Hindlimb muscle (tissue), 1 donor: ENCODE measurements around the gene TBPL1. TPM values are rescaled to one million over a fixed set of nuclear protein-coding genes. Genes with fewer than 3 reads are reported as not detected.

Experiments used
- DNase-seq: peaks from one replicate; pipeline ENCODE4 v3.0.0-alpha.2; 2013
- polyA plus RNA-seq: library from polyadenylated mRNA; unstranded; fragments of 120-200 nt; gene quantifications from one replicate; pipeline ENCODE4 v1.2.1, GENCODE V29; 2013; ENCODE audit not compliant: insufficient read length

TBPL1 gene
- polyA plus RNA-seq, 1 donor = 18.5 TPM

GRCh38 chr6:134007077-134007476 lies 54.1 kb downstream of the TBPL1 start:
- DNase-seq = no peak

- no peak for DNase-seq
Observed at GRCh38 chr6:134009876-134010275, 56.9 kb downstream of the TBPL1 start.

- DNase-seq = no peak
Observed at GRCh38 chr6:134010400-134010799, 57.4 kb downstream of the TBPL1 start.

- DNase-seq = no peak
Observed at GRCh38 chr6:134010974-134011373, 58.0 kb downstream of the TBPL1 start.

- no peak for DNase-seq
Observed at GRCh38 chr6:134014588-134015137, 61.6 kb downstream of the TBPL1 start.

- DNase-seq = no peak
Observed at GRCh38 chr6:134015719-134016557, 62.9 kb downstream of the TBPL1 start.

- no peak for DNase-seq
Observed at GRCh38 chr6:134016558-134016814, 63.5 kb downstream of the TBPL1 start.

GRCh38 chr6:134020071-134020470 lies 67.0 kb downstream of the TBPL1 start:
- DNase-seq = no peak

- no peak for DNase-seq
Observed at GRCh38 chr6:134020543-134020942, 67.5 kb downstream of the TBPL1 start.

GRCh38 chr6:134020968-134021367 lies 67.9 kb downstream of the TBPL1 start:
- DNase-seq = no peak

GRCh38 chr6:134021396-134022122 lies 68.5 kb downstream of the TBPL1 start:
- DNase-seq = no peak

- no peak for DNase-seq
Observed at GRCh38 chr6:134022650-134023049, 69.6 kb downstream of the TBPL1 start.

GRCh38 chr6:134026597-134026996 lies 73.6 kb downstream of the TBPL1 start:
- DNase-seq = no peak

- no peak for DNase-seq
Observed at GRCh38 chr6:134028438-134028837, 75.4 kb downstream of the TBPL1 start.

GRCh38 chr6:134029495-134030455 lies 76.8 kb downstream of the TBPL1 start:
- DNase-seq = no peak

GRCh38 chr6:134031696-134032255 lies 78.8 kb downstream of the TBPL1 start:
- no peak for DNase-seq

- DNase-seq = no peak
Observed at GRCh38 chr6:134034478-134034877, 81.5 kb downstream of the TBPL1 start.

GRCh38 chr6:134034961-134035822 lies 82.2 kb downstream of the TBPL1 start:
- DNase-seq = no peak

- DNase-seq = no peak
Observed at GRCh38 chr6:134035823-134036296, 82.8 kb downstream of the TBPL1 start.

GRCh38 chr6:134039116-134039515 lies 86.1 kb downstream of the TBPL1 start:
- DNase-seq = no peak
